GM13977 (cell line): ENCODE results near the gene TRIM10.

ENCODE experiments used
- DNase-seq: peaks from one replicate; pipeline ENCODE4 v3.0.0; 2012; ENCODE audit warnings: low spot score
- CTCF ChIP-seq: IDR thresholded peaks from 2 replicates; pipeline ENCODE4 v1.5.1; 2012; ENCODE audit warnings: mild to moderate bottlenecking, control low read depth; ENCODE audit not compliant: insufficient read depth; ENCODE audit errors: extremely low read depth, missing control alignments
- in situ Hi-C: fragments of 300-500 bp; cut with MboI; formaldehyde crosslinking; loops from one replicate; pipeline ENCODE4 v1.12.0; 2022; ENCODE audit warnings: low sequenced_read_pairs, low pct_unique_long_range_greater_than_20kb, mixed read lengths, inconsistent platforms; ENCODE audit not compliant: unreplicated experiment

Gene TRIM10

GRCh38 chr6:30188541-30188940 is 27.5 kb upstream of the TRIM10 start:
- no peak for TF ChIP-seq CTCF
- no peak for DNase-seq
- in situ Hi-C loops, result no loop called here

GRCh38 chr6:30185846-30186484 is 25.0 kb upstream of the TRIM10 start:
- no peak for DNase-seq
- TF ChIP-seq CTCF, result no peak
- in situ Hi-C loops, result no loop called here

GRCh38 chr6:30184417-30185031 is 23.5 kb upstream of the TRIM10 start:
- in situ Hi-C loops, result no loop called here
- no peak for TF ChIP-seq CTCF

GRCh38 chr6:30180145-30180544 is 19.1 kb upstream of the TRIM10 start:
- in situ Hi-C loops, result no loop called here
- DNase-seq, result no peak
- no peak for TF ChIP-seq CTCF

More at GRCh38 chr6:30184417-30185031, 23.5 kb upstream of the TRIM10 start:
- no peak for DNase-seq

GRCh38 chr6:30178837-30179236 is 17.8 kb upstream of the TRIM10 start:
- in situ Hi-C loops, result loop anchor here (5.0 kb wide), 1 partner anchor 82 kb away; no protein-coding TSS in a partner anchor

GRCh38 chr6:30175765-30176164 is 14.8 kb upstream of the TRIM10 start:
- no peak for TF ChIP-seq CTCF
- in situ Hi-C loops, result loop anchor here (5.0 kb wide), 1 partner anchor 78 kb away; no protein-coding TSS in a partner anchor
- no peak for DNase-seq

More at GRCh38 chr6:30178837-30179236, 17.8 kb upstream of the TRIM10 start:
- DNase-seq, result no peak
- TF ChIP-seq CTCF, result no peak

GRCh38 chr6:30172681-30173080 is 11.7 kb upstream of the TRIM10 start:
- in situ Hi-C loops, result no loop called here
- TF ChIP-seq CTCF, result no peak
- DNase-seq, result no peak
